Naive thymus-derived CD4-positive, alpha-beta T cell (primary cell): ENCODE results near the gene AGXT2. TPM values are rescaled to one million over a fixed set of nuclear protein-coding genes. Genes with fewer than 3 reads are reported as not detected.

Experiments used
- polyA plus RNA-seq, 2 donors: library from polyadenylated mRNA; unstranded; fragments of 300-500 nt; fragmentation: Illumina TruSeq; gene quantifications; one replicate each; pipeline ENCODE4 v1.2.3, GENCODE V29; 2021
- total RNA-seq, 6 experiments: library from RNA in 5 of 6; stranded (reverse) in 5 of 6; gene quantifications; 1 replicate in 5 of 6; 2 replicates in 1 of 6; pipeline ENCODE4 v1.2.3 and lab custom pipeline; 2021 to 2026

The AGXT2 gene
- total and polyA plus RNA-seq, 7 experiments from 2014 or later: not detected

Other genes with a start within 250 kb of the AGXT2 start
- gene TTC23L, start 208.8 kb downstream of the AGXT2 start, total RNA-seq: 1 to 10 TPM in 1 of 5 experiments, under 1 TPM in 2, not detected in 2; 0.57 to 1.9 (median 1.00) TPM
- not detected for gene TTC23L, start 208.8 kb downstream of the AGXT2 start, polyA plus RNA-seq
- gene RAD1, start 132.4 kb downstream of the AGXT2 start, total RNA-seq: 10 to 100 TPM; 19.3 to 29.6 (median 24.6) TPM
- 10 to 100 TPM; 18.9 to 19.4 TPM for gene RAD1, start 132.4 kb downstream of the AGXT2 start, polyA plus RNA-seq
- gene BRIX1, start 132.2 kb downstream of the AGXT2 start, total RNA-seq: 10 to 100 TPM; 13.4 to 45.2 (median 26.8) TPM
- 10 to 100 TPM; 46.0 to 46.2 TPM for gene BRIX1, start 132.2 kb downstream of the AGXT2 start, polyA plus RNA-seq
- gene DNAJC21, start 118.4 kb downstream of the AGXT2 start, total RNA-seq: 10 to 100 TPM; 43.9 to 66.4 (median 49.6) TPM
- gene DNAJC21, start 118.4 kb downstream of the AGXT2 start, polyA plus RNA-seq: 10 to 100 TPM; 17.3 to 19.6 TPM
- 1 to 10 TPM in 1 of 5 experiments, under 1 TPM in 1, not detected in 3; 0.03 to 1.4 TPM for gene PRLR, start 182.5 kb upstream of the AGXT2 start, total RNA-seq
- gene PRLR, start 182.5 kb upstream of the AGXT2 start, polyA plus RNA-seq: not detected